Measurements from ENCODE around the gene DPT. TPM values are rescaled to one million over a fixed set of nuclear protein-coding genes. Genes with fewer than 3 reads are reported as not detected.

Gene DPT
- total RNA-seq, 1 experiment from 2014 or later, result not detected

DNA sequence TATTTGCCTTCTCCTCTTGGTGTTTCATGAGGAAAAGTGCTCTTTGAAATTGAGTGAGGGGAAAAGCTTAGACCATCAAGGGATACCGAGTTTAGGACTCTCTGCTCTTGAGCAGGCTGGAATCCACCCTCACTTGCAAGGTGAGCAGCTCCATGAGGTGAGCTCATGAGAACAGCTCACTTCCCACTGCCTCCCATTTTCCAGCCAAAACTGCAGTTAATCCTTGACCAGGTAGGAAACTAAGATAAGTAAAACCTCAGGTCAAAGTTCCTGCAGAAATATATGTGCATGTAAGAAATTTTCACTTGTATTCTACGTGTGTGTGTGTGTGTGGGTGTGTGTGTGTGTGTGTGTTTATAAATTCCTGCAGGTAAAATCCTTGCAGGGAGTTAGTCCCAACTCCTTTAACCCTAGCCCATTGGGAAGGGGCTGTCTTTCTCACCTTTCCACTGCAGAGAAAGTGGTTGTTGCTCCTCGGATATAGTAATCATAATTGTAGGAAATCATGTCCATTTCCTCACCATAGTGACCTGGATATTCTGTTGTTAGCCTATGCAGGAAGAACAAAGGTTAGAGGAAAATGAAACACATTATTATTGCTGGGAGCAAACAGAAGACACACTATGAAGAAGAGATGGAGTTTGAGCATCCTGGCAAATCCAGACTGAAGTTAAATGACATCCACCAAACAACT is 28.3 kb downstream of the DPT start:
- H3K4me1 ChIP-seq (replicated peaks; ENCODE audit: insufficient read depth), result no peaks in the 10 kb centered on the region
- no peaks in the 10 kb centered on the region for H3F3A ChIP-seq (ENCODE audit: insufficient read depth, low read depth)
- no peak overlapping the region for H2AFZ ChIP-seq
- BruUV-seq (replicated peaks), result no TSS peak
- DNase-seq, result no peak
- H3K4me2 ChIP-seq, result no peak overlapping the region
- H3K79me2 ChIP-seq (ENCODE audit: low read depth), result no peaks in the 10 kb centered on the region
- H3K36me3 ChIP-seq (ENCODE audit: low read depth), result no peaks in the 10 kb centered on the region
- no peak for TF ChIP-seq EZH2 (IDR thresholded peaks at IDR 0.05; ENCODE audit: low read depth)
- TF ChIP-seq, protein P1, sequence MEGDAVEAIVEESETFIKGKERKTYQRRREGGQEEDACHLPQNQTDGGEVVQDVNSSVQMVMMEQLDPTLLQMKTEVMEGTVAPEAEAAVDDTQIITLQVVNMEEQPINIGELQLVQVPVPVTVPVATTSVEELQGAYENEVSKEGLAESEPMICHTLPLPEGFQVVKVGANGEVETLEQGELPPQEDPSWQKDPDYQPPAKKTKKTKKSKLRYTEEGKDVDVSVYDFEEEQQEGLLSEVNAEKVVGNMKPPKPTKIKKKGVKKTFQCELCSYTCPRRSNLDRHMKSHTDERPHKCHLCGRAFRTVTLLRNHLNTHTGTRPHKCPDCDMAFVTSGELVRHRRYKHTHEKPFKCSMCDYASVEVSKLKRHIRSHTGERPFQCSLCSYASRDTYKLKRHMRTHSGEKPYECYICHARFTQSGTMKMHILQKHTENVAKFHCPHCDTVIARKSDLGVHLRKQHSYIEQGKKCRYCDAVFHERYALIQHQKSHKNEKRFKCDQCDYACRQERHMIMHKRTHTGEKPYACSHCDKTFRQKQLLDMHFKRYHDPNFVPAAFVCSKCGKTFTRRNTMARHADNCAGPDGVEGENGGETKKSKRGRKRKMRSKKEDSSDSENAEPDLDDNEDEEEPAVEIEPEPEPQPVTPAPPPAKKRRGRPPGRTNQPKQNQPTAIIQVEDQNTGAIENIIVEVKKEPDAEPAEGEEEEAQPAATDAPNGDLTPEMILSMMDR (conservative IDR thresholded peaks at IDR 0.05), result no peak
- no peaks in the 10 kb centered on the region; the same call in 1 of the 2 replicates for H3K9me3 ChIP-seq (ENCODE audit: insufficient read depth, low read depth)
- H4K20me1 ChIP-seq (ENCODE audit: insufficient read depth), result no peaks in the 10 kb centered on the region
- CTCF ChIA-PET, result no interaction called here
- POLR2A ChIA-PET (ENCODE audit: unreplicated experiment), result no interaction called here
- intact Hi-C loops (cut with micrococcal nuclease; ENCODE audit: unreplicated experiment), result loop anchor here (10.0 kb wide), 1 partner anchor 56 kb away; no protein-coding TSS in a partner anchor
- no peaks in the 10 kb centered on the region for H3K9me2 ChIP-seq (ENCODE audit: insufficient read depth)
- H3K27ac ChIP-seq, result no peak overlapping the region
- H3K4me3 ChIP-seq, result no peak overlapping the region
- H3K27me3 ChIP-seq (ENCODE audit: insufficient read depth, low read depth), result no peaks in the 10 kb centered on the region

DNA sequence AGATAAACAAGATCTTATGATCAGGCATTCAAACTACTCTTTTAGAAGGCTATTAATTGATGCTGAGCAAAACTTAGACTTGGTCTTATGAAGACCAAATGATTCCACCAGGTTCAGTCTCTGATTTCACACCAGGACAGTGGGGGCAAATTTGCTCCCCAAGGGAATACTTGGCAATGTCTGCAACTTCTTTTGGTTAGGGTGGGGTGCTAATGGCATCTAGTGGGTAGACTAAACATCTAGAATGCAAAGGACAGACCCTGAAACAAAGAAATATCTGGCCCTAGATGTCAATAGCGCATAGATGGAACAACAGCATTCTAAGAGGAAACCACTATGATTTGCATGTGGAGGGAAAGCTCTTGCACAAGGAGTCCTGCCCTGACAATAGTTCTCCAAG is 30.6 kb downstream of the DPT start:
- Histone ChIP-seq H3K79me2 (ENCODE audit: low read depth) (no peaks in the 10 kb centered on the region), H3F3A (ENCODE audit: insufficient read depth, low read depth) (no peaks in the 10 kb centered on the region), H3K4me1 (replicated peaks; ENCODE audit: insufficient read depth) (no peaks in the 10 kb centered on the region), H3K27ac (no peak overlapping the region), H2AFZ (no peak overlapping the region), H3K4me3 (no peak overlapping the region), H3K9me2 (ENCODE audit: insufficient read depth) (no peaks in the 10 kb centered on the region), H3K36me3 (ENCODE audit: low read depth) (no peaks in the 10 kb centered on the region), H3K27me3 (ENCODE audit: insufficient read depth, low read depth) (no peaks in the 10 kb centered on the region), H4K20me1 (ENCODE audit: insufficient read depth) (no peaks in the 10 kb centered on the region), H3K4me2 (no peak overlapping the region), H3K9me3 (ENCODE audit: insufficient read depth, low read depth) (no peaks in the 10 kb centered on the region; the same call in 1 of the 2 replicates)
- CTCF ChIA-PET, result no interaction called here
- intact Hi-C loops (cut with micrococcal nuclease; ENCODE audit: unreplicated experiment), result no loop called here
- TF ChIP-seq EZH2 (IDR thresholded peaks at IDR 0.05; ENCODE audit: low read depth), result no peak
- TF ChIP-seq, protein P1 (conservative IDR thresholded peaks at IDR 0.05), result no peak
- DNase-seq, result no peak
- POLR2A ChIA-PET (ENCODE audit: unreplicated experiment), result no interaction called here
- BruUV-seq (replicated peaks), result no TSS peak

DNA sequence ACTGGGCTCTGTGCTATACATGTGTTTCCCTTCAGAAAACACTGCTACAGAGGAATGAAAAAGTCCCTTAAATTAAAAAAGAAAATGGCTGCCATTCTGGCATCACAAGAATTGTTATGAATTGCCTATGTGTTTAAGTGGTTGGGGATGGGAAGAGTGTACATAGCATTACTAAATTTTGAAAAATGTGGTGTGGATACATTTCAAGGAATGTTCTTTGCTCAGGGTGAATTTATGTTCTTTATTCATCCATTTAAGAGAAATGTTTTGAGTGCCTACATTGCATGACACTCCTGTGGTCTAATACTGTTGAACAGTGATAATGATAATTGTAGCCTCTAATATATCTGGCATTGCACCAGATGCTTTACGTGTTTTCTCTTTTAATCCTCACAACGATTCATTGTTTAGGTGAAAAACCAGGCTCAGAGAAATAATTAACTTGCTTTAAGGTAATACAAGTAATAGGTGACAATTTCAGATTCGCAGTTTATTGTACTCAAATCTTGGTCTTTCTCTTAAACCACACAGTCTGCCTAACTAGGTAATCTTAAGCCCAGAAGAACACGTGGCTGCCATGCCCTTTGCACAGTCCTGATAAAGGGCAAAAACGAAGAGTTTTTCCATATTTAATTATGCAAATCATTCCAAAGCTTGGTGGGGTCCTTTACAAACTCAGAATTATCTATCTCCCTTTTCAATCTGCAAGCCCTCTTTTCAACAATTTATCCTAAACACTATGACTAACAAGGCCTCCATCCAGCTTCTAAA is 31.5 kb downstream of the DPT start:
- Histone ChIP-seq H3F3A (ENCODE audit: insufficient read depth, low read depth) (no peaks in the 10 kb centered on the region), H3K9me2 (ENCODE audit: insufficient read depth) (no peaks in the 10 kb centered on the region), H3K4me2 (no peak overlapping the region), H3K27ac (no peak overlapping the region), H3K36me3 (ENCODE audit: low read depth) (no peaks in the 10 kb centered on the region), H3K9me3 (ENCODE audit: insufficient read depth, low read depth) (no peaks in the 10 kb centered on the region; the same call in 1 of the 2 replicates), H3K27me3 (ENCODE audit: insufficient read depth, low read depth) (no peaks in the 10 kb centered on the region), H2AFZ (no peak overlapping the region), H3K4me1 (replicated peaks; ENCODE audit: insufficient read depth) (no peaks in the 10 kb centered on the region), H3K79me2 (ENCODE audit: low read depth) (no peaks in the 10 kb centered on the region), H3K4me3 (no peak overlapping the region), H4K20me1 (ENCODE audit: insufficient read depth) (no peaks in the 10 kb centered on the region)
- BruUV-seq (replicated peaks), result no TSS peak
- intact Hi-C loops (cut with micrococcal nuclease; ENCODE audit: unreplicated experiment), result no loop called here
- no peak for DNase-seq
- CTCF ChIA-PET, result no interaction called here
- POLR2A ChIA-PET (ENCODE audit: unreplicated experiment), result no interaction called here
- no peak for TF ChIP-seq EZH2 (IDR thresholded peaks at IDR 0.05; ENCODE audit: low read depth)
- TF ChIP-seq, protein P1 (conservative IDR thresholded peaks at IDR 0.05), result no peak
